ENCODE measurements around the gene PDZD2.

The PDZD2 gene

DNA sequence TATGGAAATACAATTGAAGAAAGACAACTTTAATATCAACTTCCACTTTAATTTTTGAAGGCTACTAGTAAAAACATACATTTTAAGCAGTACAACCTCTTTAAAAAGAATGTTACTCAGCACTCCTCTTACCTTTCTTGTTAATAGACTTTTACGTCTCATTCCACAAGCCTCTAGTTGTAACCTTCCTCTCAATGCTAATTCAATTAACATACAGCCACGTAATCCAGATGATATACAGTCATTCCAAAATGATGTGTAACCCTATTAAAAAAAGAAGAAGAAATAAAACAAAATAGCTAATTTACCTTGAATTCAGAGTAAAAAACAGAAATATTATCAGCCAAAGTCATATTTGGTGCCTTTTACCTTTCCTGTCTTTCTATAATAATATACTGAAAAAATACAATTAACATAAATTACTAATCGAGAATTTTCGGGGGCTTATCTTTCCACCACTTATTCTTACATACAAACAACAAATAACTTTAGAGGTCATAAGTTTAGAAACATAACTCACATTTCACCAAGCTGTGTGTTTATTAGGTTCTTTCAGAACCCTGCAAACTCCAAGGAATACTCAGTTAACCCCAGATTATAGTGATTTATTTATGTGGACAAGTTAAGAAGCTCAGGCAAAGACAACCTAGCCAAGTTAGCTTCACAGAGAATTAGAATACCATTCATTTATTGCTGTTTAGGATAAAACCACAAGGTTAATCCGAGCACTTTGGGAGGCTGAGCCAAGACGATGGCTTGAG is 504.9 kb downstream of the PDZD2 start:
- no peak for DNase-seq (ENCODE audit: low spot score)

DNA sequence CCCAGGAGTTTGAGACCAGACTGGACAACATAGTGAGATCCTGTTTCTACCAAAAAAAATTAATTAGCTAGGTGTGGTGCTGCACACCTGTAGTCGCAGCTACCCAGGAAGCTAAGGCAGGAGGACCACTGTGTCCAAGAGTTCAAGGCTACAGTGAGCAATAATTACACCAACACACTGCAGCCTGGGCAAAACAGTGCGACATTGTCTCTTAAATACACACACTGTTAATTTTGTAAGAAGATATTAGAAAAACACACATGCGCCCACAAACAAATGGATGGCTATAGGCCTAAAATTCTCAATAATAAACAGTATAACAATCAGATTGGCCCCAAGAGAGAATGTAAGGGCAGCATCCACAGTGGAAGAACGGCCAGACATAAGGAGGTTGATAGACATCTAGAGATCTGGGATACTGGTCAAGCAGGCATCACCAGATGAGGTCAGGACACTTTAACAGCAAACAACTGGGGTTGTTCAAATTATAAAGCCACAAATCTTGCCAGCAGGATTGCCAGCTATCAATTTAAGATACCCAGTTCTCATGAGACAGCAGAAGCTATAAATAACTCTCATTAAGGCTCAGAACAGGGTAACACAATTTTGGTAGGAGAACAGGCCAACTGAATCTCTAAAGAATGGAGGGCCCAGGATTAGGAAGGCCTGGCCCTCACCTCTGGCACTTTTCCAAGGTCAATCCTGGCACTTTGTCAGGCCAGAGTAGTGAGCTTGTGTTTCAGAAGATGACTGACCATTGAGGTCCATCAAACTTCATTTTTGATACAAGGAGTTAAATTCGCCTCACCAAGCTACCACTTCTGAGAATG is 505.7 kb downstream of the PDZD2 start:
- no peak for DNase-seq (ENCODE audit: low spot score)

DNA sequence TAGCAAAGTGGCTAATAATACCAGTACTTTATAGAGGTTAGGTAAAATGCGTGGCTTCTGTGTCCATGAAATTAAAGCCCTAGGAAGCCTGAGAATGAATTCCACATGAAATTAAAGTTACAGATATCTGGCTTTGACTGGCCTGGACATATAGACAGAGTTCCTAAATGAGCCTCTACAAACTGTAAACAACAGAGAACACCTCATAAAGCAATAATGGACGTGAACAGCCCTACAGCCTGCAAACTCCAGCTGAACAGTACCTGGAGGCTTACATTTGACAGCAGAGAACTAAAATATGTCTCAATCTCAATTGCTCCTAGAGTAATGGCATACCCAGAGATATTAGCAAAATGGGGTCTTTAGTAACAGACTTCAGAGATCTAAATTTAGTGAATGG is 506.4 kb downstream of the PDZD2 start:
- no peak for DNase-seq (ENCODE audit: low spot score)

DNA sequence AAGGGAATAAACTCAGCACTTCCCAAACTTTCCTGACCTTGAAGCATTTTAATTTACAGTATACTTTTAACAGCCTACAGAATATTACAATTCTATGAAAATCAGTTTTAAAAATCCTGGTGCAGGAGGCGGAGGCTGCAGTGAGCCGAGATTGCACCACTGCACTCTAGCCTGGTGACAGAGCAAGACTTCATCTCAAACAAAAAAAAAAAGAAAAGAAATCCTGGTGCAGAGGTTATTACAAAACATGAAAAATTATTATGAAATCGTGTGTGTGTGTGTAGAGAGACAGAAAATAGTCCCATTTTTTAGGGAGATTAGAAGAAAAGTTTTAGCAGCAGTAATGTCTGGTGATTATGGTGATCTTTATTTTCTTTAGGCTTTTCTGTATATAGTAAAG is 508.3 kb downstream of the PDZD2 start:
- no peak for DNase-seq (ENCODE audit: low spot score)

- no peak for DNase-seq (ENCODE audit: low spot score)
Observed at GRCh38 chr5:32147959-32148358, 509.0 kb downstream of the PDZD2 start.

DNA sequence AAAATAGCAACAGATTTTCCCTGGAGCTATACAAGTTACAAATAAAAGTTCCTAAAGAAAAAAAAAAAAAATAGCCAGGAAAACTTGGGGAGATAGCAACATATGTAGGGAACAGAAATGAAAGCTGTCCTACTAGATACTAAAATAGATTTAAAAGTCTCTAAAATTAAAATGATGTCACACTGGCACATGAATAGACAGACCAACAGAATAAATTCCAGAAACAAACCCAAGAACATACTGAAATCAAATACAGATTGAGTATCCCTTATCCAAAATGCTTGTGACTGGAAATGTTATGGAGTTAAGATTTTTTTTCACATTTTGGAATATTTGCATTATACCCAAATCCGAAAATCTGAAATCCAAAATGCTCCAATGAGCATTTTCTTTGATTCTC is 511.4 kb downstream of the PDZD2 start:
- no peak for DNase-seq (ENCODE audit: low spot score)

- DNase-seq (ENCODE audit: low spot score): no peak
Observed at GRCh38 chr5:32151198-32151597, 512.3 kb downstream of the PDZD2 start.

DNA sequence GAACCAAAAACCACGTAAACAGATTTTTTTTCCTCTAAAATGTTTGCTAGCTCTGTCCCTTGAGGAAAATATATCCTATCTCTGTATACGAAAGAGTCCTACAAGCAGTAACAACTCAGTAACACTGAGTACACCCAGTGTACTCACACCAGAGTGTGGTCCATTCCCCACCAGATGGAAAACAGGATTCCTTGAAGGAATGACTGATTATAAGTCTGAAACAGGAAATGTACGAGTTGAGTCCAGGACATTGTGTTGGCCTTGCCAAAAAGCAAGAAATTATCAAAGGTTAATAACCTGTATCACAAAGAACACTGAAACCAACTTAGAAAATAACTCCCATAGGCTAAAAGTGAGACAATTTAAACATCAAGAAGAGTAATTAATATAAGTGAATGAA is 514.8 kb downstream of the PDZD2 start:
- DNase-seq (ENCODE audit: low spot score): no peak

DNA sequence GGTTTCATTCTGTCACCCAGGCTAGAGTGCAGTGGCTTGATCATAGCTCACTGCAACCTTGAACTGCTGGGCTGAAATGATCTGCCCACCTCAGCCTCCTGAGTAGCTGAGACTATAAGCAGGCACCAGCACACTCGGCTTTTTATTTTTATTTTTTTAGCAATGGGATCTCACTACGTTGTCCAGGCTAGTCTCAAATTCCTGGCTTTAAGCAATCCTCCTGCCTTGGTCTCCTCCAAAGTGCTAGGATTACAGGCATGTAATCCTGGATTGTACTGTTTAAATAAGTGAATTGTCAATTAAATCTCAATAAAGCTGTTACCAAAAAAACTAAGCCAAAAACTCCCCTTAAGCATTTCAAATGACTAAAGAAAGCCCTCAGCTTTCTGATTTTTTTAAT is 516.3 kb downstream of the PDZD2 start:
- no peak for DNase-seq (ENCODE audit: low spot score)

GRCh38 chr5:32156635-32157034 is 517.7 kb downstream of the PDZD2 start:
- DNase-seq (ENCODE audit: low spot score): no peak

DNA sequence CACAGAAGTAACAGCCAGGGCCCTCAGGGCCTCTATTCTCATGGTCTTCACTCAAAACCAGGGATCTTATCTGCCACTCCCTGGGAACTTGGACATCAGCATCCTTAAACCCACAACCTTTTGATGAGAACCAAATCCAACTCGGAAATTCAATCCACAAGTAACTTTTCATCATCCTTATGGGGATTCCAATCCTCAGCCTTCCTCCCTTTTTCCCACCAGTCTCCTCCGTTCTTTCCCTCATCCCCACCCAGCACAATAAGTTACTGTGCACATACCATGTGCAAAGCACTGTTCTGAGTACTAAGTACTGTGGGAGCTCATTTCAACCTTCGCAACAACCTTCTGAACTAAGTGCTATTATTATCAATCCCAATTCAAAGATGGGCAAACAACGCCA is 518.1 kb downstream of the PDZD2 start:
- no peak for DNase-seq (ENCODE audit: low spot score)

GRCh38 chr5:32158679-32158975 is 519.7 kb downstream of the PDZD2 start:
- DNase-seq (ENCODE audit: low spot score): no peak

DNA sequence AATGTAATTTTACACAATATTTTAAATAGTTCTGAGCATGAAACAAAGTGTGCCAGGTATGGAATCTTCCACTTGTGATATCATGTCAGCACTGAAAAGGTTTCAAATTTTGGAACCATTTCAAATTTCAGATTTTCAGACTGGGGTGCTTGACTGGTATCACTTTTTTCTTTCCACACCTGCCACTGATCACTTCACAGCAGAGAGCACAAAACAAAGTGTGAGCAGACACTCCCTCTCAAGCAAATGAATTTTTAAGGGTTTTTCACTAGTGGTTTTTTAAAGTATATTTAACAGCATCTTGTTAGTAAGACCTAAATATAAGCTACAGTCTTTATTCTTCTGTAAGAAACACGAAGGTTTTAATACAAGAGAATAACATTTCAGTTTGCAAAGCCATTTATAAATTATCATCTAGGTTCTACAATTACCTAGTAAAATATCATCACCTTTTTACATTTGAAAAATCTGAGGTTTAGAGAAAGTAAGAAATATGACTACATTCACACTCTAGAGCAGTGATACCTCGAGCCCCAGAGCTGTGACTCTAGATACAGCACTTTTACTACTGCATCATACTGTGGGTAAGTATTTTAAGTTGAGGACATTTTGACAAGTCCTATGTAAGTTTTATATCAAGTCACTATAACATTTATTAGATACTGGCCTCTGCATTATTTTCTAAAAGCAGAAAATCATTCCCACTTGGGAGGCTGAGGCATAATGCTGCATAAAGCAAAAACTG is 520.6 kb downstream of the PDZD2 start:
- DNase-seq (ENCODE audit: low spot score): no peak

- DNase-seq (ENCODE audit: low spot score): no peak
Observed at GRCh38 chr5:32160228-32160627, 521.3 kb downstream of the PDZD2 start.

Data from COLO829 (cell line).